ENCODE results near the gene ANKRD6.
A peak's percentile ranks its signal among the peaks of the same experiment; 100 is the strongest.

Gene ANKRD6

GRCh38 chr6:89432875-89433251 is at the start of gene ANKRD6:
Gene ANKRD6 (plus strand): TSS chr6:89433152. CDS start chr6:89566977, 133,825 bp downstream.
- peak within 1 kb of the TSS; percentile 44 for H3K4me3 ChIP-seq (ENCODE audit: low read length)
- DNase-seq (ENCODE audit: low read depth), result peak; percentile 9
- peak; percentile 45 for TF ChIP-seq CTCF (conservative IDR thresholded peaks at IDR 0.05; ENCODE audit: low read length)

- no peak for TF ChIP-seq CTCF (conservative IDR thresholded peaks at IDR 0.05; ENCODE audit: low read length)
- H3K4me3 ChIP-seq (ENCODE audit: low read length), result no peak overlapping the region
- no peak for DNase-seq (ENCODE audit: low read depth)
Measured at GRCh38 chr6:89385156-89385667, 47.7 kb upstream of the ANKRD6 start.

GRCh38 chr6:89385846-89386245 is 47.1 kb upstream of the ANKRD6 start:
- DNase-seq (ENCODE audit: low read depth), result no peak
- H3K4me3 ChIP-seq (ENCODE audit: low read length), result no peak overlapping the region
- TF ChIP-seq CTCF (conservative IDR thresholded peaks at IDR 0.05; ENCODE audit: low read length), result no peak

- no peak overlapping the region for H3K4me3 ChIP-seq (ENCODE audit: low read length)
- no peak for DNase-seq (ENCODE audit: low read depth)
- no peak for TF ChIP-seq CTCF (conservative IDR thresholded peaks at IDR 0.05; ENCODE audit: low read length)
Measured at GRCh38 chr6:89386917-89387491, 45.9 kb upstream of the ANKRD6 start.

- TF ChIP-seq CTCF (conservative IDR thresholded peaks at IDR 0.05; ENCODE audit: low read length), result no peak
- DNase-seq (ENCODE audit: low read depth), result no peak
- H3K4me3 ChIP-seq (ENCODE audit: low read length), result no peak overlapping the region
Measured at GRCh38 chr6:89387516-89388201, 45.3 kb upstream of the ANKRD6 start.

- no peak overlapping the region for H3K4me3 ChIP-seq (ENCODE audit: low read length)
- no peak for DNase-seq (ENCODE audit: low read depth)
- TF ChIP-seq CTCF (conservative IDR thresholded peaks at IDR 0.05; ENCODE audit: low read length), result no peak
Measured at GRCh38 chr6:89388846-89389245, 44.1 kb upstream of the ANKRD6 start.

- no peak for DNase-seq (ENCODE audit: low read depth)
- H3K4me3 ChIP-seq (ENCODE audit: low read length), result no peak overlapping the region
- TF ChIP-seq CTCF (conservative IDR thresholded peaks at IDR 0.05; ENCODE audit: low read length), result no peak
Measured at GRCh38 chr6:89392823-89393222, 40.1 kb upstream of the ANKRD6 start.
